CD4-positive, CD25-positive, alpha-beta regulatory T cell (primary cell): ENCODE results near the gene SH3GL1. TPM values are rescaled to one million over a fixed set of nuclear protein-coding genes. Genes with fewer than 3 reads are reported as not detected.

Experiments
- ATAC-seq, 2 donors: fragments of 150-1000 bp; cut with Tn5 transposase; one replicate each; pipeline ENCODE4 v1.10.0; 2021; ENCODE audit warnings: low read depth in 2 of 2, moderate number of reproducible peaks in 2 of 2, moderate library complexity in 1 of 2
- DNase-seq, 3 donors: peaks; one replicate each; pipeline versions ENCODE4 v3.0.0 to v3.0.0-alpha.2; 2012 to 2022; ENCODE audit warnings: mixed read lengths in 1 of 3
- H3K27ac ChIP-seq: one replicate; pipeline ENCODE4 v1.7.0; 2013; ENCODE audit warnings: mild to moderate bottlenecking, low read length; ENCODE audit not compliant: insufficient read depth, poor library complexity, severe bottlenecking
- H3K27me3 ChIP-seq: one replicate; pipeline ENCODE4 v1.7.0; 2013; ENCODE audit warnings: low read length; ENCODE audit not compliant: control insufficient read depth, insufficient read depth
- H3K36me3 ChIP-seq: one replicate; pipeline ENCODE4 v1.7.0; 2013; ENCODE audit warnings: mild to moderate bottlenecking, low read length, moderate library complexity; ENCODE audit not compliant: control insufficient read depth, insufficient read depth
- H3K4me1 ChIP-seq: 2 replicates; pipeline ENCODE4 v1.7.0; 2013; ENCODE audit warnings: mild to moderate bottlenecking, low read length; ENCODE audit not compliant: insufficient read depth, control insufficient read depth, poor library complexity, severe bottlenecking
- H3K4me3 ChIP-seq: one replicate; pipeline ENCODE4 v1.7.0; 2013; ENCODE audit warnings: low read depth, mild to moderate bottlenecking, low read length, moderate library complexity
- H3K9me3 ChIP-seq, 2 experiments: 1 replicate in 1 of 2; 2 replicates in 1 of 2; pipeline ENCODE4 v1.7.0; 2013; ENCODE audit warnings: low read length in 2 of 2, mild to moderate bottlenecking in 1 of 2, moderate library complexity in 1 of 2; ENCODE audit not compliant: control insufficient read depth in 2 of 2
- H3K27ac Mint-ChIP-seq, 3 donors: one replicate each; pipeline ENCODE4 v1.8.0; 2020 to 2022; ENCODE audit warnings: mild to moderate bottlenecking in 3 of 3, mixed read lengths in 3 of 3, moderate library complexity in 2 of 3
- H3K27me3 Mint-ChIP-seq: one replicate; pipeline ENCODE4 v1.8.0; 2022; ENCODE audit warnings: mild to moderate bottlenecking, mixed read lengths
- H3K36me3 Mint-ChIP-seq: one replicate; pipeline ENCODE4 v1.8.0; 2020; ENCODE audit warnings: mixed read lengths
- H3K4me1 Mint-ChIP-seq, 4 donors: one replicate each; pipeline ENCODE4 v1.8.0; 2020 to 2022; ENCODE audit warnings: mixed read lengths in 4 of 4, mild to moderate bottlenecking in 1 of 4
- H3K4me3 Mint-ChIP-seq, 4 donors: one replicate each; pipeline ENCODE4 v1.8.0; 2020 to 2022; ENCODE audit warnings: mild to moderate bottlenecking in 4 of 4, mixed read lengths in 4 of 4, moderate library complexity in 3 of 4
- H3K9me3 Mint-ChIP-seq, 7 donors: one replicate each; pipeline ENCODE4 v1.8.0; 2020 to 2022; ENCODE audit warnings: mixed read lengths in 7 of 7, mild to moderate bottlenecking in 3 of 7, moderate library complexity in 2 of 7
- polyA plus RNA-seq, 4 donors: library from polyadenylated mRNA; unstranded; fragments of 300-500 nt; fragmentation: Illumina TruSeq; gene quantifications; one replicate each; pipeline ENCODE4 v1.2.3, GENCODE V29; 2021
- total RNA-seq: library from RNA; stranded (reverse); gene quantifications from one replicate; pipeline ENCODE4 v1.2.3, GENCODE V29; 2022

SH3GL1 gene
- total RNA-seq: 54.0 TPM
- polyA plus RNA-seq: 10 to 100 TPM; 13.4 to 23.0 (median 17.6) TPM

- H3K36me3 Mint-ChIP-seq: peaks cover 8% of the 10 kb centered on the region
- DNase-seq: peak; percentile 85 to 94 (median 90)
Measured at GRCh38 chr19:4400135-4400936, at the start of gene SH3GL1. Gene SH3GL1, minus strand, starts transcription at chr19:4400547. Its CDS starts 179 bp downstream, at chr19:4400368.

GRCh38 chr19:4449639-4450028, 49.3 kb upstream of the SH3GL1 start:
- H3K4me1 ChIP-seq: no peaks in the 10 kb centered on the region
- peaks cover 69% of the 10 kb centered on the region for H3K36me3 ChIP-seq
- H3K9me3 ChIP-seq: no peaks in the 10 kb centered on the region
- H3K36me3 Mint-ChIP-seq: peaks cover 12% of the 10 kb centered on the region
- H3K4me3 ChIP-seq: no peak overlapping the region
- DNase-seq: no peak
- no peak for ATAC-seq
- H3K4me3 Mint-ChIP-seq: no peak overlapping the region
- no peak overlapping the region for H3K27ac Mint-ChIP-seq
- H3K4me1 Mint-ChIP-seq: no peaks in the 10 kb centered on the region
- H3K27me3 Mint-ChIP-seq: no peaks in the 10 kb centered on the region
- no peaks in the 10 kb centered on the region for H3K27me3 ChIP-seq
- no peak overlapping the region for H3K27ac ChIP-seq
- H3K9me3 Mint-ChIP-seq: no peaks in the 10 kb centered on the region

More at GRCh38 chr19:4400135-4400936, at the start of gene SH3GL1:
- H3K27me3 ChIP-seq: no peaks in the 10 kb centered on the region
- peak; percentile 69 to 74 for ATAC-seq
- H3K36me3 ChIP-seq: peaks cover 3% of the 10 kb centered on the region
- peaks cover 52% of the 10 kb centered on the region for H3K4me1 ChIP-seq
- peak within 1 kb of the TSS; percentile 98 for H3K27ac ChIP-seq
- Mint-ChIP-seq H3K27ac (peak within 1 kb of the TSS; percentile 86 to 98 (median 97)), H3K9me3 (no peaks in the 10 kb centered on the region), H3K4me1 (peaks cover 11 to 79% (median 52%) of the 10 kb centered on the region in 4 donors), H3K27me3 (no peaks in the 10 kb centered on the region), H3K4me3 (peak within 1 kb of the TSS; percentile 91 to 98 (median 92))
- peak within 1 kb of the TSS; percentile 97 for H3K4me3 ChIP-seq
- H3K9me3 ChIP-seq: no peaks in the 10 kb centered on the region

- Mint-ChIP-seq H3K27me3 (no peaks in the 10 kb centered on the region), H3K36me3 (peaks cover 12% of the 10 kb centered on the region), H3K9me3 (no peaks in the 10 kb centered on the region), H3K4me3 (no peak overlapping the region), H3K4me1 (no peaks in the 10 kb centered on the region), H3K27ac (no peak overlapping the region)
- H3K27ac ChIP-seq: no peak overlapping the region
- no peaks in the 10 kb centered on the region for H3K27me3 ChIP-seq
- no peak for ATAC-seq
- H3K36me3 ChIP-seq: peaks cover 69% of the 10 kb centered on the region
- no peak overlapping the region for H3K4me3 ChIP-seq
- DNase-seq: no peak
- no peaks in the 10 kb centered on the region for H3K9me3 ChIP-seq
- no peaks in the 10 kb centered on the region for H3K4me1 ChIP-seq
Measured at GRCh38 chr19:4449022-4449638, 48.8 kb upstream of the SH3GL1 start.

- Histone ChIP-seq H3K4me3 (no peak overlapping the region), H3K36me3 (peaks cover 66% of the 10 kb centered on the region), H3K4me1 (no peaks in the 10 kb centered on the region), H3K9me3 (no peaks in the 10 kb centered on the region), H3K27ac (no peak overlapping the region), H3K27me3 (no peaks in the 10 kb centered on the region)
- H3K36me3 Mint-ChIP-seq: peaks cover 12% of the 10 kb centered on the region
- DNase-seq (no peak), ATAC-seq (no peak)
- no peaks in the 10 kb centered on the region for H3K4me1 Mint-ChIP-seq
- peak overlapping the region in 1 of 3 donors; percentile 38 for H3K27ac Mint-ChIP-seq
- H3K4me3 Mint-ChIP-seq: no peak overlapping the region
- no peaks in the 10 kb centered on the region for H3K9me3 Mint-ChIP-seq
- H3K27me3 Mint-ChIP-seq: no peaks in the 10 kb centered on the region
Measured at GRCh38 chr19:4448147-4448985, 48.0 kb upstream of the SH3GL1 start.

- Mint-ChIP-seq H3K27ac (no peak overlapping the region), H3K27me3 (no peaks in the 10 kb centered on the region), H3K9me3 (no peaks in the 10 kb centered on the region), H3K4me3 (no peak overlapping the region), H3K4me1 (no peaks in the 10 kb centered on the region), H3K36me3 (peaks cover 12% of the 10 kb centered on the region)
- Histone ChIP-seq H3K9me3 (no peaks in the 10 kb centered on the region), H3K27ac (no peak overlapping the region), H3K27me3 (no peaks in the 10 kb centered on the region), H3K4me3 (no peak overlapping the region), H3K36me3 (peaks cover 58% of the 10 kb centered on the region), H3K4me1 (no peaks in the 10 kb centered on the region)
- ATAC-seq (no peak), DNase-seq (no peak)
Measured at GRCh38 chr19:4447327-4448146, 47.2 kb upstream of the SH3GL1 start.

GRCh38 chr19:4446704-4447200, 46.4 kb upstream of the SH3GL1 start:
- H3K4me1 Mint-ChIP-seq: peaks cover 0 to 4% (median 0%) of the 10 kb centered on the region in 4 donors
- H3K4me3 ChIP-seq: no peak overlapping the region
- no peaks in the 10 kb centered on the region for H3K27me3 ChIP-seq
- H3K27ac ChIP-seq: no peak overlapping the region
- H3K4me3 Mint-ChIP-seq: no peak overlapping the region
- no peaks in the 10 kb centered on the region for H3K4me1 ChIP-seq
- H3K9me3 Mint-ChIP-seq: no peaks in the 10 kb centered on the region
- H3K27ac Mint-ChIP-seq: no peak overlapping the region
- peaks cover 12% of the 10 kb centered on the region for H3K36me3 Mint-ChIP-seq
- H3K27me3 Mint-ChIP-seq: no peaks in the 10 kb centered on the region
- ATAC-seq (no peak), DNase-seq (no peak)
- H3K9me3 ChIP-seq: no peaks in the 10 kb centered on the region
- H3K36me3 ChIP-seq: peaks cover 52% of the 10 kb centered on the region
